G401.6 (cell line): ENCODE data around the gene NIP7.
"Not testable (repeated sequence)": the region's sequence is repeated elsewhere in the genome, so short reads cannot be mapped to it uniquely, and the experiment has no call there.

Experiments
- FAIRE-seq: peaks from 2 replicates; lab custom pipeline; 2012; peaks lifted over from hg19 to GRCh38; lab: Jason Lieb, UNC

Gene NIP7

DNA sequence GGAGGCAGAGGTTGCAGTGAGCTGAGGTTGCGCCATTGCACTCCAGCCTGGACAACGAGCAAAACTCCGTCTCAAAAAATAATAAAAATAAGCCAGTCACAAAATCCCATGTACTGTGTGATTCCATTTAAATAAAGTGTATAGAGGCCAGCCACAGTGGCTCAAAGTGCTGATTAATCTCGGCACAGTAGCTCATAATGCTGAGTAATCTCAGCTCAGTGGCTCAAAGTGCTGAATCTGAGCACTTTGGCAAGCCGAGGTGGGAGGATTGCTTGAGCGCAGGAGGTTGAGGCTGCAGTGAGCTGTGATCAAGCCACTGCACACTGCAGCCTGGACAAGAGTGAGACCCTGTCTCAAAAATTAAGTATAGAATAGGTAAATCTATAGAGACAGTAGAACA is 7.1 kb downstream of the NIP7 start:
- no peak for FAIRE-seq

DNA sequence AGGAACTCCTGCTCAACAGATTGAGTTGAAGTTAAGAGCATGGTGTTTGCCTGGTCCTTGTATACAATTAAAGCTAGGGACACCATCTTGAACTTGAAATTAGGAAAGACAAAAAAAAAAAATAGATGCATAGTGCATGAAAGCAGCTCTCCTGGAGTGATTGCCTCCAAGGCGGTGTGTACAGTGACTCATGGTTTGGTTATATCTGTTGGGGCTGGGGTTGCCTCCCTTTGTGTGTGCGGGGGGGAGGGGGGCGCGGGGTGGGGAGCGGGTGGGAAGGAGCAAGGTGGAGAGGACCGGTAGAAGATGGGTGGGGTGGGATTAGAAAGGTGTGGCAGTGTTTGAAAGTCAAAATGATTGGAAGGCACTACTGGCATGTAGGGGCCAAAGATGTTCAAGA is 8.7 kb downstream of the NIP7 start:
- FAIRE-seq, result no peak

DNA sequence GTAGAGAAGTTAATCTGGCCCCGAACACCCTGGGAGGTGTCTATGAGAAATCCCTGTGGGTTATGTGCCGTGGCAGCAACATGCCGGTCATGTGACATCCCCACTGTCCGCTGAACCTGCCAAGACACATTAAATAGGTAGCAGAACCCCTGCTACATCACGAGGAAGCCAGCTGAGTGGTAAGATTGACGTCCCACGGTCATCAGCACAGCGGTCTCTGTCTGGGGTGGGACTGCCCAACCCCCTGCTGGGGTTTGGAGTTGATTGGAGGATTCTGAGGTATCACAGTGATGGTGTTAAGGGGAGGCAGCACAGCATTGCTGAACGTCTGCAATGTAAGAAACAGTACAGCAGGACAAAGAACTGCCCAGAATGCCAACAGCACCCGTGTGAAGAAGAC is 10.0 kb downstream of the NIP7 start:
- FAIRE-seq, result no peak

DNA sequence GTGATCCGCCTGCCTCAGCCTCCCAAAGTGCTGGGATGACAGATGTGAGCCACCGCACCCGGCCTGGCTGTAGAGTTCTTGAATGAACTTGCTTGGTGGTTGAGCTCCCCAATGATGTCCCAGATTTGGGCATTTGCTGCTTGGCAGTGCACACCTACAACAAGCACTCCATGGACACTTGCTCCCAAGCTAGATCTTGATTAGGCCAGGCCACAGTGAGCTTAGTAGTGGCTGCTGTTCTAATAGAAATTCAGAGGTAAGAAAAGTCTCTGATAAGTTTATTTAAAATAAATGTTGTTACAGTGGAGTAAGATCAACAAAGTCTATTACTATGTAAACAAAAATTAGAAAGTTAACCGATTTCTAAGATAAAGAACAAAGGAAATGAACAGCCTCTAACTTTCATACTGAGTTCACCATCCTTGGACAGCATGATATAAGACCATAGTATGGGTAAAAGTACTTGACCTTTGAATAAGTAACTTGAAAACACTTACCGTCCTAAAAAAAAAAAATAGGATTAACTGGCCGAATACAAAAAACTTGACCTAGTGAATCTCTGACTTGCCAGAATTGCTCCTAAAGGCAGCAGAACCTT is 11.1 kb downstream of the NIP7 start:
- FAIRE-seq, result no peak

DNA sequence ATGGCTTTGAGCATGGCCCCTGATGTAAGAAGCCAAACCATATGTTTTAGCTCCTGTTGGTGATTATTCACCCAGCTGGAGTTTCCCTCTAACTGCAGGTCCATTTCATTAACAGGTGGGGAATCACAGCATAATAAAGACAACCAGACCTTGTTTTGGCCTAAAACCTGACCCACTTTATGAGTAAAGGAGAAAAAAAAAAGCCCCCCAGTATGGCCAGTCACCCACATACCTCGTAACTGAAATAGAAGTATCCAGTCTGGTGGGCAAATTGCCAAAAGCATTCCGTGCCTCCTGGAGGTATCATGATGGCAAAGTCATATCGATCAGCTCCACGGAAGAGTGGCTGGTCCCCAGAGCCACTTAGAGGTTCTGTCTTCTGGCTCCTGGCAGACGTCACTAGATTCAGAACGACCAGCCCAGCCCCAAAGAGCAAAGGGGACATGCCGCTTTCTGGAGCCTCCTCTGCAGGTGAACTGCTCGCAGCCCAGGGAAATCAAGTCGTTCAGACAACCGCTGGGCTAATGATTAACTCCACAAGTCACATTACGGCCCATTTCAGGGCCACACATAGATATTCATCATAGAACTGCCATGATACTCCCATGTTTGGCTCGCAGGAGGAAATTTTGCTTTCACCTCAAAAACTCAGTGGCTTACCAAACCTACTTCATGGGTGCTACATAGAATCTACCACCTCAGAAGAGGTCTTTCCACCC is 11.9 kb downstream of the NIP7 start, which contains the start of gene TMED6:
Gene TMED6 (minus strand): TSS at position 478 of the 719 bp plus-strand sequence. CDS start 33 bp downstream, at position 445.
- no peak for FAIRE-seq

DNA sequence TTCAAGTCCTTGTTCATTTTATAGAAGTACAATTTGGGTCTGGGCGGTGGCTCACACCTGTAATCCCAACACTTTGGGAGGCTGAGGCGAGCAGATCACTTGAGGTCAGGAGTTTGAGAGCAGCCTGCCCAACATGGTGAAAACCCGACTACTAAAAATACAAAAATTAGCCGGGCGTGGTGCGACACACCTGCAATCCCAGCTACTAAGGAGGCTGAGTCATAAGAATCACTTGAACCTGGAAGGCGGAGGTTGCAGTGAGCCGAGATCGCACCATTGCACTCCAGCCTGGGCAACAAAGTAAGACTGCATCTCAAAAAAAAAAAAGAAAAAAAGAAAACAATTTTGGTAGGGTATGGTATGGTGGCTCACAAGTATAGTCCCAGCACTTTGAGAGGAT is 20.5 kb downstream of the NIP7 start:
- not testable (repeated sequence) for FAIRE-seq

DNA sequence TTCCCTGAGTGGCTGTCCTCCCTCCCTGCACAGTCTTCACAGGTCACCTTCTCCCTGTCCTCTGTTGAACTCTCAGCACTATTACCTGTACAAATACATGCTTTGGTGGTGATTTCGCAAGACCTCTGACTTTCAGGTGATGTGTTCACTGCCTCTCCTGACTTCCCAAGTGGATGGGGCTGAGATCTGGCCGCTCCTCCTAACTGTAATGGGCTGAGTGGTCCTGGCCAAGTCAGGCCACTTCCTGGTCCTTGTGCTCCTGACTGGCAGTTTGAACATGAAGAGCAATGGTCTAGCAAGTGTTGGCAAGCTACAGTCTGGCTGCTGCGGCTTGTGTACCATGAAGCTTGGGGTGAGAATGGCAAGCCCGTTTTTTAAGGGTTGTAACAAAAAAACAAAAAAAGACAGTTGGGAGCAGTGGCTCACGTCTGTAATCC is 23.7 kb downstream of the NIP7 start:
- no peak for FAIRE-seq

DNA sequence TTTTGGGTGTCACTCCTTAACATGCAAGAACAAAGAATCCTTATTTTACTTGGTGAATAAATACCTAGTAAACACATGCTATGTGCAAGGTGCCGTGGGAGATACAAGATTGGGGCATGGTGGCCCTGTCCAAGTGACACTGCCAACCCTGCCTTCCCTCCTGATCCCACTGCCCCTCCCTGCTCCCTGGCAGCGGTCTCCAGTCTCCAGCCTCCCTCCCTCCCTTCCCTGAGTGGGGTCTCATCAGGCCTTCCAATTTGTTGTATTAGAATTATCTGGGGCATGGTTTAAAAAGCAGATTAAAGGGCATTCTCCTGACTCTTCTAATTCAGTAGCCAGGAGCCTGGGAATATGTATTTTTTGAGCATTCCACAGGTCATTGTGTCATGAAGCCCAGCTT is 24.5 kb downstream of the NIP7 start:
- no peak for FAIRE-seq

DNA sequence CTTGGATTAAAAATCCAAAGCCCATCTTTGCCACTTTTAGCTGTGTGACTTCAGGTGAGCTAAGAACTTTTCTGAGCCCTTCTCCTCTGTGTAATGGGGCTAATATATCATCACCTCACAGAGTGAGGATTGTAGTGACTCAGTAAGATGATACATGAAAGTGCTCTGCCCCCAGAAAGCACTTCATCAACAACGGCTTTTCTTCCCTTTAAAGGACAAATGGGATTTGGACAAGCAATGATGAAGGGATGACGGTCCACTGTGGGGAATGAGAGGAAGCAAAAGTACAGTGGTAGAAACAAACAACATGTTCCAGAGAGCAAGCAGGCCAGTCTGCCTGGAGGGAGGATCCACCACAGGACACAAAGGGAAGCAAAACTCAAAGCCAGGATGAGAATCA is 26.3 kb downstream of the NIP7 start:
- no peak for FAIRE-seq

DNA sequence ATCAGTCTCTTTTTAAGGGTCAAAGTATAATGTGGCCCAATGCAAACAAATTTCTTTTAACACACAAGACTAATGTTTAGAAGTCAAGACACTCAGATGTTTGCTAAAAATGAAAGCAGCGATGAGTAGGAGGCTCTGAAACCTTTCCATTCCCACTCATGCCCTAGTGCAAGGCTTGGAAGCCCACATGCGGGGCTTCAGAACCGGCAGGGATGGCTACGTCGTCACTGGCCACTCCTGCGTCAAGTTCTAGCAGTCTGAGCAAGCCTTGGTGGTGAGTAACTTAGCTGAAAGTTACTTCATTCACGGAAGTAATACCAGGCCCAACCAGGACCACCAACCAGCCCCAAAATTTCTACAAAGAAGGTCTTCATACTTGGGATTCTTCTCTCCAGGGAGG is 26.9 kb downstream of the NIP7 start:
- FAIRE-seq, result no peak

DNA sequence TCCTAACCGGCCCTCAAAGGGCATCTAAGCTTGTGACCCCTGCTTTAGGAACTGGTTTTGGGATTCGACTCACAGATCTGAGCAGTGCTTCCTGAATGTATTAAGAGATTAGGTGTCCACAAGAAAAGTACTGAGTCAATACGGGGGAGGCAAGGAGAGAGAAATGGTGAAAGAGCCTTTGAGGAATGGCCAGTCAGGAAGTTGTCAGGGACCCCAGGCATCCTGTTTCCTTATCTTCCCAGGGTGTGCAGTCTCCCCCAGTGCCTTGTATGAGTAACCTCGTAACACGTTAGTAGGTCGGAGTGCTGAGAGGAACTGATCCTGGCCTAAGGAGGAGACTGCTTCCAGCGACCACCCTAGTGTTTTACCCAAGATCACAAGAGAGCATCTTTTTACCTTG is 28.4 kb downstream of the NIP7 start:
- FAIRE-seq, result no peak

DNA sequence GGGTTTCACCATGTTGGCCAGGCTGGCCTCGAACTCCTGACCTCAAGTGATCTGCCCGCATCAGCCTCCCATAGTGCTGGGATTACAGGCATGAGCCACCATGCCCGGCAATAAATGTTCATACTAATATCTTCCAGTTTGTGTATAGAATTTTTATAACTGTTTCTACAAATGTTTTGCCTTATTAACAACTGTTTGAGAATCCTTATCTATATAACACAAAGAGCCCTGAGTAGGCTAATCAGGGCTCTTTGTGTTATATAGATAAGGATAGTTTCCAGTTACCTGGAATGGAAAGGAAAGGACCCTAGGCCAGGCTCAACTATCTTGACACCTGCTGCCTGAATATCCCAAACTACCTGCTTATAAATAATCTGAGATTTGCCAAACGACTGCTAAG is 29.3 kb downstream of the NIP7 start:
- FAIRE-seq, result no peak

DNA sequence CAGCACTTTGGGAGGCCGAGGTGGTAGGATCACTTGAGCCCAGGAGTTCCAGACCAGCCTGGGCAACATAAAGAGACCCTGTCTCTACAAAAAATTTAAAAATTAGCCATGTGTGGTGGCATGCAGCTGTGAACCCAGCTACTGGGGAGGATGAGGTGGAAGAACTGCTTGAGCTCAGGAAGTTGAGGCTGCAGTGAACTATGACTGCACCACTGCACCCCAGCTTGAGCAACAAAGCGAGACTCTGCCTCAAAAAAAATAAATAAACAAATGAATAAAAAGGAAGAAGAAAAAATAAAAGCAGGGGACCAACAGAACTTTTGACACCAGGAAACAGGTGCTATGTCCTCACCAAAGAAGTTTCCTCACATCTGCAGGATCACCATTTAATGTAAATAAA is 32.0 kb downstream of the NIP7 start:
- no peak for FAIRE-seq

DNA sequence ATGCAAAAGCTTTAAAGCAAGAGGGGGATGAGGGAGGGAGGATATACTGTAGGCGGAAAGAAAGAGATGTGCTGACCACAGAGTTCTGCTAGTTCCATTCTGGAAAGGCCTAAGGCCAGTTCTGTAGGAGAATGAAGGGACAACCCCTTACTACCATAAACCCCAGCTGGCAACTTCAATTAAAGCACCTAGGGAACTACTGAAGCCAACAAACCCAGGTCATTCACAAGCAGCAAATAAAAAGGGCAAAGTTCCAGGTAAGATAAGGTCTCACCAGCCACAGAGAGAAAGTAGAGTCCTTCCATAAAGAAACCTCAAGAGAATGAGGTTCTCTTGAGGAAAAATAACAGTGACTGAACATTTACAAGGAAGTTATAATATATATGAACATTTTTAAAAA is 33.4 kb downstream of the NIP7 start:
- FAIRE-seq, result no peak

DNA sequence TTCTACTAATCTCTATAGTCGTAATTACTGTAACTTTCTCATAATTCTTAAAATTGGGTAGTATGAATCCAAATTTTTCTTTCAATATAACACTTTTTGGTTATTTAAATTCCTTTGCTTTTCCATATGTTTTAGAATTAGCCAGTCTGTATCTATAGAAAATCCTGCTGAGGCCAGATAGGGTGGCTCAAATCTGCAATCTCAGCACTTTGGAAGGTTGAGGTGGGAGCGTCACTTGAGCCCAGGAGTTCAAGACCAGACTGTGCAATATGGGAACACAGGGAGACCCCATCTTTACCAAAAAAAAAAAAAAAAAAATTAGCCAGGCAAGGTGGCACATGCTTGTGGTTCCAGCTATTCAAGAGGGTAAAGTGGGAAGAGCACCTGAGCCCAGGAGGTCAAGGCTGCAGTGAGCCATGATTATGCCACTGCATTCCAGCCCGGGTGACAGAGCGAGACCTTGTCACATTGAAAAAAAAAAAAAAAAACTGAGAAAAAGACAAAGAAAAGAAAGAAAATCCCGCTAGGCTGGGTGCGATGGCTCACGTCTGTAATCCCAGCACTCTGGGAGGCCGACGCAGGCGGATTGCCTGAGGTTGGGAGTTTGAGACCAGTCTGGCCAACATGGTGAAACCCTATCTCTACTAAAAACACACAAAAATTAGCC is 37.0 kb downstream of the NIP7 start:
- no peak for FAIRE-seq

DNA sequence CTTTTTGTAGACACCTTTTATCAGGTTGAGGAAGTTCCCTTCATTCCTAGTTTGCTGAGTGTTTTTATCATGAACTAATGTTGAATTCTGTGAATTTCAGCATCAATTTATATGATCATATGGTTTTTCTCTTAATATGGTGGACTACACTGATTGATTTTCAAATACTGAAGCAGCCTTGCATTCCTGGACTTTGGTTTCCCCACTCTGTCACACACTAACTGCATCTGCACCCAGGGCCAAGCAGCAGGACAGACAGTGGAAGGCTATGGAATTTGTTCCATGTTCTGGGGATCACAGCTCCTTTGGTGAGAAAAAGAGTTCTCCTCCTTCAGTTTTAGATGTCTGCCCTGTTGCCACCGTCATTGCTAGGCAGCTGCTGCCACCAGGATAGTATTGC is 38.5 kb downstream of the NIP7 start:
- no peak for FAIRE-seq

DNA sequence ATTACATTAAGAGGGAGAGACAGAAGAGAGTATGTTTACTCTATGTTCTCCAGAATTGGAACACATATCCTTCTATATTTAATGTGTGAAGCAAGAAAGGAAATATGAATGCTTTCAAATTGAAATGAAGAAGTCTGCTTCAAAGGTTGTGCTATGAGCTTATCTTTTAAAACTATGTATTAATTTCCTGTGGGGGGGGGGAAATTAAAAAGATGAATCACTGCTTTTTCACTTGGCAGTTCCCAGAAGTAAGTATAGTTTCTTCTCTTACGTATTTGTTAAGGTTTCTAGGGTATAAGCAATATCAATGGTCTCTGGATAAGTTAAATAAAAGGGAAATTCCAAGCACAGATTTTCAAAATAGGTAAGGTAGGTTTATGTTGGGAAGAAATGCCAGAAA is 39.2 kb downstream of the NIP7 start:
- FAIRE-seq, result no peak

DNA sequence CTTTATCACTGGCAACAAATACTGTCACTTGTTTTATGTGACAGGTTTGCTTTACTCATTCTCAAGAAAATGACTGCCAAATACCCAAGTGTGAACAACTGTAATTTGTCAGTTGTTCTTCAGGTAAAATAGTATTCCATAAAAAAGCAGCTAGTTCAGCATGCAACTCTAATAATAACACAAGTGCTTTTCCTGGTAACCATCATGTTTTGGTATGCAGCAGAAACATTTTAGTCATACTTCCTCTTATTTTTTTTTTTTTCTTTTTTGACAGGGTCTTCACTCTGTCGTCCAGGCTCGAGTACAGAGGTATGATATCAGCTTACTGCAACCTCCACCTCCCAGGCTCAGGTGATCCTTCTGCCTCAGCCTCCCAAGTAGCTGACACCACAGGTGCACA is 41.7 kb downstream of the NIP7 start:
- FAIRE-seq, result no peak

DNA sequence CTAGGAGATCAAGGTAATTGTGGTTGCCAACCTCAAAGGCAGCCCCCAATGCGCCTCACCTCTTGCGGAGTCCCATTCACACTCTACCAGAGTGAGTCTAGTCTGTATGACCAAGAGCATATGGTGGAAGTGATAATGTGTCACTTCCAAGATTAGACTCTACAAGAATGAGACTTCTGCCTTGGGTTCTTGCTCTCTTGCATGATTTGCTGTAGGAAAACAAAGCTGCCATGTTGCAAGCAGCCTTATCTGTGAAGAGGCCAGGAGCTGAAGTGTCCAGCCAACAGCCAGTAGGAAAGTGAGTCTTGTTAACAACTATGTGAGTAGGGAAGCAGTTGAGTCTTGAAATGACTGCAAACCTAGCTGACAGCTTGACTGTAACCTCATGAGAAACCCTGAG is 42.8 kb downstream of the NIP7 start:
- no peak for FAIRE-seq

DNA sequence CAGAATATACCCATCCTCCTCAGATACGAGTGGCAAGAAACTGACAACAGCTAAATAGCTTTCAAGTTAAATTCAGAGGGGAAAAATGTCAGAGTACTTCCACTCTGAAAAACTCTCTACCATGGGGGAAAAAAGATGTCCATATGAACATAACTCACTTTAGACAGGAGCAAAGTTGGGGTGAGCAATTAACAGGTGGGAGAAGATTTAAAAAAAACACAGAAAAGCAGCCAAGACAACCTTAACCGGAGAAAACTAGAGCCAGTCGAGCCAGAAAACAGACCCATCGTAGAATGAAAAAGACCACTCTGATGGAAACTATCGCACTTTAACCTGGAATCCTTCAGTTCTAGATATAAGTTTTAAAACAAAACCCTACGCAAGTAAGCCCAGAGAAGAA is 45.4 kb downstream of the NIP7 start:
- no peak for FAIRE-seq

DNA sequence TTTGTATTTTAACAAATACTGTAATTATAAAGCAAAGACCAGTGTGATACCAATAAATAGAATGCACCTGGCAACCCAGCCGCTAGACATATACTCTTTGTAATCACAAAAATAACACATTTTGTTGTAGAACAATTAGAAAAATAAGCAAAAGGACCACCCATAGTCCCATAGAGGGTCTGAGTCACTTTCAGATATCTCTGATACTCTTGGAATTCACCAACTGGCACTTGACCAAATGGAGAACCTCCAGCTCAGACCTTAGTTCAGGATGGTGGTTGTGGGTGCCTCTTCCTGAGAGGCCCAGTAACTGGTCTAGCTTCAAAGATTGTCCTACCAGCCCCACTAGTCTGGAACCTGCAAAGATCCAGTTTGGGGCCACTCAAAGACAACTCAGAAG is 47.0 kb downstream of the NIP7 start:
- FAIRE-seq, result no peak
